ENCODE measurements around the gene NEDD4. TPM values are rescaled to one million over a fixed set of nuclear protein-coding genes. Genes with fewer than 3 reads are reported as not detected.
A peak's percentile ranks its signal among the peaks of the same experiment; 100 is the strongest.

The NEDD4 gene
- polyA plus RNA-seq, 3 donors, result 1.2 to 3.8 (median 1.3) TPM

- Histone ChIP-seq H3K4me3 (replicated peaks in 1 of 3; ENCODE audit: low read depth in 2 of 3, low read length in 3 of 3) (no peak overlapping the region), H3K27me3 (ENCODE audit: control insufficient read depth in 2 of 2, insufficient read depth in 2 of 2, low read length in 2 of 2) (no peaks in the 10 kb centered on the region), H2AFZ (ENCODE audit: insufficient read depth, low read depth, low read length, poor library complexity, severe bottlenecking) (no peak overlapping the region), H3K4me2 (replicated peaks; ENCODE audit: extremely low read depth, low read length, poor library complexity, severe bottlenecking) (no peak overlapping the region), H3K4me1 (ENCODE audit: control insufficient read depth in 1 of 2, insufficient read depth in 2 of 2, low read length in 2 of 2) (no peaks in the 10 kb centered on the region), H3K9ac (ENCODE audit: insufficient read depth, low read length, poor library complexity, severe bottlenecking) (no peak overlapping the region), H4K20me1 (ENCODE audit: insufficient read depth, low read length) (no peaks in the 10 kb centered on the region), H3K79me2 (ENCODE audit: insufficient read depth, low read length) (no peaks in the 10 kb centered on the region), H3K27ac (ENCODE audit: low read depth in 1 of 2, low read length in 2 of 2) (no peak overlapping the region), H3K9me3 (replicated peaks in 1 of 2; ENCODE audit: control insufficient read depth in 1 of 2, insufficient read depth in 1 of 2, low read length in 2 of 2) (no peaks in the 10 kb centered on the region), H3K36me3 (replicated peaks in 1 of 2; ENCODE audit: control insufficient read depth in 1 of 2, insufficient read depth in 2 of 2, low read length in 2 of 2) (no peaks in the 10 kb centered on the region)
- no peaks in the 10 kb centered on the region for H3K36me3 Mint-ChIP-seq
- H3K9me3 Mint-ChIP-seq, result peaks cover 3 to 12% (median 7%) of the 10 kb centered on the region in 7 donors
- peaks cover 7% of the 10 kb centered on the region for H3K4me1 Mint-ChIP-seq
- no CpG with 5 or more reads among the region's 2 CpGs for WGBS (ENCODE audit: insufficient coverage)
- DNase-seq, result no peak
- no peak for TF ChIP-seq CTCF (IDR thresholded peaks at IDR 0.05)
- intact Hi-C loops (cut with micrococcal nuclease), result no loop called here
- H3K4me3 Mint-ChIP-seq, result no peak overlapping the region
- H3K27me3 Mint-ChIP-seq (ENCODE audit: low read depth in 3 of 3), result peaks cover 1 to 8% (median 5%) of the 10 kb centered on the region in 3 donors
- peak overlapping the region in 1 of 7 donors; percentile 36 for H3K27ac Mint-ChIP-seq
These were observed 213.1 kb downstream of the NEDD4 start for GRCh38 chr15:55780292-55780691.

GRCh38 chr15:55778932-55779331, 214.5 kb downstream of the NEDD4 start:
- no peaks in the 10 kb centered on the region for H4K20me1 ChIP-seq (ENCODE audit: insufficient read depth, low read length)
- no peaks in the 10 kb centered on the region for H3K79me2 ChIP-seq (ENCODE audit: insufficient read depth, low read length)
- H3K27ac ChIP-seq (ENCODE audit: low read depth in 1 of 2, low read length in 2 of 2), result no peak overlapping the region
- H3K4me2 ChIP-seq (replicated peaks; ENCODE audit: extremely low read depth, low read length, poor library complexity, severe bottlenecking), result no peak overlapping the region
- Mint-ChIP-seq H3K27me3 (ENCODE audit: low read depth in 3 of 3) (peaks cover 0 to 8% (median 1%) of the 10 kb centered on the region in 3 donors), H3K36me3 (no peaks in the 10 kb centered on the region), H3K9me3 (peaks cover 3 to 12% (median 7%) of the 10 kb centered on the region in 7 donors), H3K27ac (peak overlapping the region in 1 of 7 donors; percentile 27), H3K4me3 (no peak overlapping the region), H3K4me1 (peaks cover 7% of the 10 kb centered on the region)
- DNase-seq, result no peak
- no peak for TF ChIP-seq CTCF (IDR thresholded peaks at IDR 0.05)
- H3K27me3 ChIP-seq (ENCODE audit: control insufficient read depth in 2 of 2, insufficient read depth in 2 of 2, low read length in 2 of 2), result no peaks in the 10 kb centered on the region
- H3K4me3 ChIP-seq (replicated peaks in 1 of 3; ENCODE audit: low read depth in 2 of 3, low read length in 3 of 3), result no peak overlapping the region
- no peaks in the 10 kb centered on the region for H3K36me3 ChIP-seq (replicated peaks in 1 of 2; ENCODE audit: control insufficient read depth in 1 of 2, insufficient read depth in 2 of 2, low read length in 2 of 2)
- H3K9me3 ChIP-seq (replicated peaks in 1 of 2; ENCODE audit: control insufficient read depth in 1 of 2, insufficient read depth in 1 of 2, low read length in 2 of 2), result no peaks in the 10 kb centered on the region
- WGBS (ENCODE audit: insufficient coverage), result 100% methylated on average over 2 of the region's 3 CpGs
- intact Hi-C loops (cut with micrococcal nuclease), result no loop called here
- no peak overlapping the region for H2AFZ ChIP-seq (ENCODE audit: insufficient read depth, low read depth, low read length, poor library complexity, severe bottlenecking)
- H3K4me1 ChIP-seq (ENCODE audit: control insufficient read depth in 1 of 2, insufficient read depth in 2 of 2, low read length in 2 of 2), result no peaks in the 10 kb centered on the region
- no peak overlapping the region for H3K9ac ChIP-seq (ENCODE audit: insufficient read depth, low read length, poor library complexity, severe bottlenecking)

Small RNA genes lying within 50 kb of the gene (small RNA-seq; reads per million reads assigned to genes)
- gene RN7SL568P (ENCODE audit: insufficient read length, low read depth), result not detected
